NCI-H526 (cell line): Measurements from ENCODE around the gene MAP7.
"Not testable (repeated sequence)": the region's sequence is repeated elsewhere in the genome, so short reads cannot be mapped to it uniquely, and the experiment has no call there.

ENCODE experiments used
- DNase-seq, 2 experiments: peaks; one replicate each; lab custom pipeline; 2025; lab: John Stamatoyannopoulos, UW

Gene MAP7

DNA sequence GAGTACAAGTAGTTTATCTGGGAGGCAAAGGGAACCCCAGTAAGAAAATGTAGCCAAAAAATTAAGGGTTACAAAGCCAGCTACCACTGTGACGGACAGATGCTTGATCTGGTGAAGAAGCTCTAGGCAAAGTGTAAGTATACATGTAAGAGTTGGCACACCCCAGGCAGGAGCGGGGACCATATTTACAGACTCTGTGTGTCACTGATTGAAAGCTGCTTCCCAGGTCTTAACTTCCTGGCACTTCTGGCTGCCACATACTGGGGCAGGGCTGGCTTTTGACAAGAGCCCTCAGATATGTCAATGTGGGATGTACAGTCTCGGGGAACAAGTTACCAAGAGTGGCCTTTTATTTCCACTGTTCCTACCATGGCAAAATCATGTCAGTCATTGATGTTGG lies 212.6 kb downstream of the MAP7 start:
- DNase-seq, result no peak

- no peak for DNase-seq
These were observed 213.1 kb downstream of the MAP7 start for GRCh38 chr6:136337121-136337520.

DNA sequence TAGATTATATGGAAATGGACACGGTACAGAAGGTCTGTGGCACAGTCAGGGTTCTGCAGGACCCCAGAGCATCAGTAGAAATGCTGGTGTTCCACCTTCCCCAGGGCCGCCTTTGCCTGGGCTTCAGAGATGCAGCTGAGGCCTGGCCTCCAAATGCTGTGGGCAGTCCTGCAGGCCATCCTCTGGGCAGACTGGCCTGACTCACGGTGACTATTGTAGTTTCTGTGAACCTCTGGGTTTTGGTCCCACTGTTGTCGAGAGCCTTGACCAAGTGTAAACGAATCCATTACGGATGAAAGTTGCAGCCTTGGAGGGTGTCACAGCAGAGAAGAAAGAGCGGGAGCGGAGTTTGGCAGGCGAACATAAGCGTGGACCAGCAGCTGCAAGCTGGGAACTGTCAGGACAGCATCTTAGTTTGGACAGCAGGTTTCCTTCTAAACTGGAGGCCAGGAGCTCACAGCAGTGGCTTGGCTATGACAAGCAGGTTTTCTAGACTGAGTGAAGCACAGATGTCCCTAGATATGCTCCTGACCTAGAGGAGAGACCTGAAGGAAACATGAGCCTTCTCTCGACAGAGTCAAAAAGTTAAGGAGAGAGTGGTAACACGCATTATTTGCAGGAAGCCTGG lies 214.4 kb downstream of the MAP7 start:
- no peak for DNase-seq

DNA sequence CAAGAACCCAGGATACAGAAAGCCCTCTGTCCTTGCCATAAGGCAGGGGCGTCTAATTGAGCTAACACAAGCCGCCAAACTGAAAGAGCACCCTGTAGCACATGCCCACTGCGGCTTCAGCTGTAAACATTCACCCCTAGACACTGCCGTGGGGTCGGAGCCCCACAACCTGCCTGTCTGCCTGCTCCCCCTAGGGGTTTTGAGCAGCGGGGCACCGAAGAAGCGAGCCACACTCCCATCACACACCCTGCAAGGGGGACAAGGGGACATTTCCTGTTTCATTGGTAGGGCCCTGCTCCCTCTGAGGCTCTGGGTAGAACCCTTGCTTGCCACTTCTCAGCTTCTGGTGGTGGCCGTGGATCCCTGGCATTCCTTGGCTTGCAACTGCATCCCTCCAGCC lies 215.4 kb downstream of the MAP7 start:
- no peak for DNase-seq

GRCh38 chr6:136334465-136334846 lies 215.8 kb downstream of the MAP7 start:
- DNase-seq, result no peak

GRCh38 chr6:136333824-136334464 lies 216.3 kb downstream of the MAP7 start:
- DNase-seq, result no peak

DNA sequence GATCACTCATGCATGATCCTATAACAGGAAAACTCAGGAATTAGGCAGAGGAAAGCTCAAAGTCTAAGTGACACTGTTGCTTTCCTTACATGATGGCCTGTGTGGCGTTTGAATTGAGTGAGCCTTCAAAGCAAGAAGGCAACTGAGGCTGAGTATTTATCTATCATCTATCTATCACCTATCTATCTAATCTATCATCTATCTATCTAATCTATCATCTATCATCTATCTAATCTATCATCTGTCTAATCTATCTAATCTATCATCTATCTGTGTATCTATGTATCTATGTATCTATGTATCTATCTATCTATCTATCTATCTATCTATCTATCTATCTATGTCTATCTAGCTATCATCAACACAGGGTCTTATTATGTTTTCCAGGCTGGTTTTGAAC lies 218.8 kb downstream of the MAP7 start:
- DNase-seq, result no peak

GRCh38 chr6:136330634-136331033 lies 219.6 kb downstream of the MAP7 start:
- DNase-seq, result no peak

GRCh38 chr6:136326038-136326553 lies 224.1 kb downstream of the MAP7 start:
- DNase-seq, result peak; percentile 78 to 87

DNA sequence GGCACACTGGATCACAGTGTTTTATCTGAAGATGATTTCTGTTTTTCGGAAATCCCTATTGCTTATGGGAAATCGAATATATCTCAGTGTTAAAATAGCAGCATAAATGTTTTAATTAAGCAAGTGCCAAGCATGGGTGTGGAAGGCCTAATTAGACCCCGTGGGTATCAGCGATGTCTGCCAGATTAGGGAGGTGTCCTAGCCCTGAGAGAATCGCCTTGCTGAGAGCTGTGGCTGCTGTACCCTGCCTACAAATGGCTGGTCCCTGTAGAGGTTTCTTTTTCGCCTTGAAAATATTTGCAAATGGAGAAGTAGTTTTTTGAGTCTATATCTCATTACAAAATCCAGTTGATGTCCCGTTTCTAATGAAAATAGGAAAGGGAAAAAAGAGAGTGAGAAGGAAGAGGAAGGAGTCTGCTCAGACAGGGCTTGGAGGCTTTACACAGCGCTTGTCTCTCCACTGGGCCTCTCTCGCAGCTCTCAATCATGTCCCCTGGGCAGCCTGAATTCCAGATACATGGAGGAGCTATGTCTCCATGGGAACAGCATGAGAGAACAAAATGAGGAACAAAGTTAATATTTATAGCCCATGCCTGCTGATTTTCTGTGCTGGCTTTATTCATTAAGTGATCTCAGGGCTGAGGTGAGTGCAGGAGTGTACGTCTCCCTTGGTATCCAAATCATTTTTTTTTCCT lies 225.4 kb downstream of the MAP7 start:
- no peak for DNase-seq

DNA sequence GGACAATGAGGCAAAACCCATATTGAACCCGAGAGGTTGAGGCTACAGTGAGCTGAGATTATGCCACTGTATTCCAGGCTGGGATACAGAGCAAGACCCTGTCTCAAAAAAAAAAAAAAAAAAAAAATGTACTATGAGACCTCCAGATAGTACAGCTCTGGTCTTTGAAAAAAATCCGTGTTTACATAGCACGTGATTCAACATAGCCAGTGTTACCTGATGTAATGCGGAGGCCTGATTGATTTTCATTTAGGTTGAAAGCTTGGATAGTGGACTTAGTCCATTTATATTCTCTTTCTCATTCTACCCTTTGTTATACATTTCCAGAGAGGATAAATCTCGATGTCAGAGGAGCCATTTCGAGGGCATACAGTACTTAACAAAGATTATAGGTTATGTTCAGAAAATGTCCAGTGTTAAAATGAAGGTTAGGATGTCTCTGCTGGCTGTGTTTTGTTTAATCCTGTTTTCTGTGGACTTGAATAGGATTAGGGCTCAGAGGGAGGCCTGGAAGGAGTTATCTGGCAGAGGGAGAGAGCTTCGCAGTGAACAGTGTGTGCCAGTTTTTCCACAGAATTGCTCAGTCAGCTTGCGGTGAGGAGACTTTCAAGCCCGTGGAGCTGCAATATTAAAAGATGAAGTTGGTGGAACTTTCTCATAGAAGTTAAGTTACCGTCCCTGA lies 226.7 kb downstream of the MAP7 start:
- DNase-seq, result no peak

- no peak for DNase-seq
These were observed 230.5 kb downstream of the MAP7 start for GRCh38 chr6:136319732-136320131.

GRCh38 chr6:136318676-136319075 lies 231.5 kb downstream of the MAP7 start:
- no peak for DNase-seq

DNA sequence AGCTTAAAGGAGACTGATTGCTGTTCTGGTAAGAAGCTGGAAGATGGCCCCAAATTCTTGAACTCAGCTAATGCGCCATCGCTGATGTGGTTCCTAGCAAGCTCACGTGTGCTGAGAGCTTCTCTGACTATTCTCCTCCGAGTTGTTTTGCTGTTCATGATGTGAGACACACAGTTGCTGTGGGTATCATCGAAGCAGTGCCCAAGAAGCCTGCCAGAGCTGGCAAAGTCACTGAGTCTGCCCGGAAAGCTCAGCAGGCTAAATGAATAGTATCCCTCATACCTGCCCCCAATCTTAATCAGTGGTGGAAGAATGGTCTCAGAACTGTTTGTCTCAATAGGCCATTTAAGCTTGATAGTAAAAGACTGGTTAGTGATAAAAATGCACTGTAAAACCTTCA lies 232.3 kb downstream of the MAP7 start:
- DNase-seq, result no peak

DNA sequence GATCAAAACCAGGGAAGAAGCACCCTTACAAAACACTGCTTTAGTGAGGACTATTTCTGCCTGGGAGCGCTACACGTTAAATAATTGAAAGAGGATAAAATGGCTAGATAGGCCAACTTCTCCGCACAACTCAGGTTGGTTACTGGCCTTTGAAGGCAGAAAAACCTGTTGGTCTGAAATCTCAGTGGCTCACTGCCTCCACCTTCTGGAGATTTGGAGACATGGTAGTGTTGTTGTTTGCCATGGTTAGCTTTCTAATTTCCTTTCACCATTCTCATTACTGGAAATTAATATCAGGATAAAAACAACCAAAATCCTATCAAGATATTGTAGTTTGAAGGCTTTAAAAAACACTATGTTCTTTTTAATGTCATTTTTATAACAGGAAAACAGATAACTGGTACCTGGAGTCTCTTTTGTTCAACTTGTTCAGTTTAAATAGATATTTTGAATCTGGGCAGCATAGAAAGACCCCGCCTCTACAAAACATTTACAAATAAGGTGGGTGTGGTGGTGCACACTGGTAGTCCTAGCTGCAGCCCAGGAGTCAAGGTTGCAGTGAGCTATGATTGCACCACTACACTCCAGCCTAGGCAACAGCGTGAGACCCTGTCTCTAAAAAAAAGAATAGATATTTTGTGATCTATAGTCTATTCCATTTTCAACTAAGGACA lies 233.1 kb downstream of the MAP7 start:
- DNase-seq, result peak; percentile 74 to 87

DNA sequence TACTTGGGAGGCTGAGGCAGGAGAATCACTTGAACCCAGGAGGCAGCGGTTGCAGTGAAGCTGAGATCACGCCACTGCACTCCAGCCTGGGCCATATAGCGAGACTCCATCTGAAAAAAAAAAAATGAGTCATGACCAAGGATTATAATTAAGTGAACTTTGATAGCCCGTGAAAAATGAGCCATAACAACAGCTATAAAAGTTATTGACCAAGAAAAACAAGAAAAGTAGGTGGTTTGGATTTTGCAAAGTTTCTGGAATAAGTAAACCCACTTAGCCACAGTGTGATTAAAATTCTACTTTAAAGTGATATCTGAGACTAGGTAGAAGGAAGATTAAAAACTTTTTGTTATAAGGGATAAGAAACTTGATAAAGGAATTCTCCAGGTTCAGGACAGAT lies 234.6 kb downstream of the MAP7 start:
- no peak for DNase-seq

DNA sequence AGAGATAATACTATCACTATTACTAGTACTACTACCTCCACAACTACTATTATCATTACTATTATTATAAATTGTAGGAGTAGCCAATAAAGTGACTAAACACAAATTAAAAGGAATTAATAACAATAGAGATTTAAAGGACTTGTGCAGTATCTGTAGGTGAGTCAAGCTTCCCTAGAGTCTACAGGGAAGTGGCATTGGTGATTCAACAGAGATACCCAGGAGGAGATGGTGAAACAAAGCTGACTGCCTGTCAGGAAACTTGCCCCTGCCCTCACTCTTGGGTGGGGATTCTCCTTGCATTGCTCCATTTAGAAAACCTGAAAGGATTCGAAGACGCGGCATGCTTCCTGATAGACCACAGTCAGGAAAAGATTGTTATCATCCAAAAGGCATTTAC lies 237.2 kb downstream of the MAP7 start:
- no peak for DNase-seq

GRCh38 chr6:136309729-136310311 lies 240.4 kb downstream of the MAP7 start:
- no peak for DNase-seq

GRCh38 chr6:136309171-136309570 lies 241.1 kb downstream of the MAP7 start:
- DNase-seq, result no peak

- not testable (repeated sequence) for DNase-seq
These were observed 241.8 kb downstream of the MAP7 start for GRCh38 chr6:136308469-136308868.

DNA sequence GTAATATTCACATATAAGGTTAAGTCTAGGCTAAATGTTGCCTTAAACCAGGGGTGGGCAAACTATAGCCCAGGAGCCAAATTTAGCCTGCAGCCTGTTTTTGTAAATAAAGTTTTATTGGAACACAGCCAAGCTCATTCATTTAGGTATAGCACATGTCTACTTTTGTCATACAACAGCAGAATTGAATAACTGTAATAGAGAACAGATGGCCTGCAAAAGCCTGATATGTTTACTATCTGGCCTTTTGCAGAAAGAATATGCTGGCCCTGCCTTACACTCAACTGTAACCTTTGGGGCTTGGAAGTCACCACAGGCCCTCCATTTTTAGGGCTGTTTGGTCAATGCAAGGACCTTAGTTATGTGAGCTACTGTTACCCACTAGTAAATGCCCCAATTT lies 242.9 kb downstream of the MAP7 start:
- DNase-seq, result no peak

- no peak for DNase-seq
These were observed 243.8 kb downstream of the MAP7 start for GRCh38 chr6:136306466-136306865.
